ENCODE results near the gene ZNF678.

- TF ChIP-seq GATA2 (IDR thresholded peaks at IDR 0.05; ENCODE audit: low read depth, low read length) (no peak), GATA3 (IDR thresholded peaks at IDR 0.05; ENCODE audit: low read depth, low read length) (no peak)
Measured at GRCh38 chr1:227546598-227547309, 16.6 kb upstream of the ZNF678 start.

Measured in SH-SY5Y (cell line).